K562 (cell line): Measurements from ENCODE around the gene TXNL4A. TPM values are rescaled to one million over a fixed set of nuclear protein-coding genes. Genes with fewer than 3 reads are reported as not detected.

Source experiments
- ETV6 ChIP-seq, 3 experiments: fragments of 150-350 bp in 1 of 3; sonication (generic) in 1 of 3; formaldehyde crosslinking in 1 of 3; IDR thresholded peaks; 2 replicates each; pipeline versions ENCODE4 v1.6.1 to v1.8.0; 2014 to 2022; ENCODE audit warnings: borderline replicate concordance in 2 of 3, low read depth in 2 of 3, antibody characterized with exemption in 1 of 3, low read length in 1 of 3, mild to moderate bottlenecking in 1 of 3, missing genetic modification reagents in 1 of 3
- HCFC1 ChIP-seq: IDR thresholded peaks from 2 replicates; pipeline ENCODE4 v1.6.1; 2012; ENCODE audit warnings: low read depth, low read length, improper control_type of control experiment
- KAT7 ChIP-seq: sonication (generic); formaldehyde crosslinking; IDR thresholded peaks from 2 replicates; pipeline ENCODE4 v1.8.0; 2022; ENCODE audit warnings: missing genetic modification reagents, mild to moderate bottlenecking, borderline replicate concordance
- MNT ChIP-seq, 2 experiments: fragments of 450-650 bp; conservative IDR thresholded peaks; 2 replicates each; pipeline ENCODE4 v1.6.1; 2017; ENCODE audit warnings: mild to moderate bottlenecking in 2 of 2, moderate library complexity in 2 of 2
- MYNN ChIP-seq, 2 experiments: sonication (generic); formaldehyde crosslinking in 1 of 2; IDR thresholded peaks; 2 replicates each; pipeline versions ENCODE4 v1.5.0 to v1.6.1; 2016 to 2020; ENCODE audit warnings: antibody characterized with exemption in 1 of 2, missing genetic modification reagents in 1 of 2
- NR2C1 ChIP-seq, 2 experiments: fragments of 450-650 bp; IDR thresholded peaks; 2 replicates each; pipeline ENCODE4 v1.6.1; 2017; ENCODE audit warnings: mild to moderate bottlenecking in 2 of 2, antibody characterized with exemption in 1 of 2, inconsistent platforms in 1 of 2, missing compliant biosample characterization in 1 of 2, missing genetic modification characterization in 1 of 2
- NRF1 ChIP-seq, 2 experiments: fragments of 450-650 bp; IDR thresholded peaks in 1 of 2; conservative IDR thresholded peaks in 1 of 2; 2 replicates each; pipeline ENCODE4 v1.6.1; 2014; ENCODE audit warnings: mild to moderate bottlenecking in 2 of 2
- RBM34 ChIP-seq: fragments of 200-400 bp; formaldehyde crosslinking; IDR thresholded peaks from 2 replicates; pipeline ENCODE4 v1.6.1; 2018; ENCODE audit warnings: low read length, borderline replicate concordance; ENCODE audit not compliant: insufficient read depth
- STAT6 ChIP-seq: sonication (generic); formaldehyde crosslinking; IDR thresholded peaks from 2 replicates; pipeline ENCODE4 v1.8.1; 2023; ENCODE audit warnings: mild to moderate bottlenecking, missing genetic modification reagents
- TAL1 ChIP-seq: fragments of 450-650 bp; IDR thresholded peaks from 2 replicates; pipeline ENCODE4 v1.6.1; 2016; ENCODE audit warnings: mild to moderate bottlenecking
- TBL1XR1 ChIP-seq, 2 experiments: IDR thresholded peaks; 2 replicates each; pipeline ENCODE4 v1.6.1; 2012; ENCODE audit warnings: improper control_type of control experiment in 2 of 2, low read length in 2 of 2, mild to moderate bottlenecking in 1 of 2
- TBP ChIP-seq: optimal IDR thresholded peaks from 2 replicates; pipeline ENCODE3; 2011; ENCODE audit warnings: low read depth, low read length, improper control_type of control experiment
- TCF15 ChIP-seq: fragments of 250-450 bp; sonication (Bioruptor Pico); IDR thresholded peaks from 2 replicates; pipeline ENCODE4 v1.8.0; 2022; ENCODE audit warnings: moderate library complexity, mild to moderate bottlenecking, inconsistent platforms
- U2AF2 ChIP-seq: fragments of 200-400 bp; formaldehyde crosslinking; optimal IDR thresholded peaks from 2 replicates; pipeline ENCODE3; 2017; ENCODE audit warnings: low read depth, mild to moderate bottlenecking, low read length
- YY1 ChIP-seq, 3 experiments: IDR thresholded peaks; 2 replicates each; pipeline ENCODE4 v1.6.1; 2011; ENCODE audit warnings: low read length in 2 of 3, mild to moderate bottlenecking in 2 of 3, moderate library complexity in 2 of 3, borderline replicate concordance in 1 of 3, control low read depth in 1 of 3, low read depth in 1 of 3; ENCODE audit not compliant: insufficient read depth in 3 of 3, insufficient replicate concordance in 2 of 3, control insufficient read depth in 1 of 3, insufficient read length in 1 of 3; ENCODE audit errors: extremely low read depth in 1 of 3
- ZNF280A ChIP-seq: fragments of 450-650 bp; IDR thresholded peaks from 2 replicates; pipeline ENCODE4 v1.6.1; 2018; ENCODE audit warnings: mild to moderate bottlenecking, low read depth; ENCODE audit not compliant: partially characterized antibody
- ZNF324 ChIP-seq: fragments of 250-450 bp; sonication (Bioruptor Pico); IDR thresholded peaks from 2 replicates; pipeline ENCODE4 v1.4.0; 2020; ENCODE audit warnings: mild to moderate bottlenecking
- polyA plus RNA-seq, 8 experiments: library from polyadenylated mRNA; depleted of rRNA in 4 of 8; stranded (reverse) in 5 of 8; unstranded in 3 of 8; fragments of >200 nt; fragmentation: Nextera tagmentation in 2 of 8; fragmentation: Illumina TruSeq in 1 of 8; extraction: Ambion mirVana in 2 of 8; extraction: Trizol in 1 of 8; gene quantifications; 2 replicates each; pipeline versions ENCODE4 v1.2.1 to v1.2.3, GENCODE V29; 2011 to 2014; ENCODE audit warnings: inconsistent platforms in 1 of 8, missing spikeins in 1 of 8
- total RNA-seq, 7 experiments: library from RNA; depleted of rRNA in 6 of 7; stranded (reverse); fragments of >200 nt in 6 of 7; fragmentation: Illumina TruSeq in 2 of 7; extraction: Trizol in 2 of 7; gene quantifications; 2 replicates each; pipeline versions ENCODE4 v1.2.1 to v1.2.3, GENCODE V29; 2011 to 2021; ENCODE audit warnings: low replicate concordance in 1 of 7

TXNL4A gene
- total and polyA plus RNA-seq, 9 of the 15 experiments (the other 6 are each of a cell fraction or from before 2014, with no cell fraction given): 27.0 to 132 (median 87.5) TPM

GRCh38 chr18:79934311-79935097 is 53.9 kb downstream of the TXNL4A start (continued):
- TF ChIP-seq NRF1 (conservative IDR thresholded peaks at IDR 0.05 in 1 of 2, IDR thresholded peaks at IDR 0.05 in 1 of 2) (peak in 1 of 2 experiments; percentile 31; a peak in 2 of 4 replicates), ETV6 (IDR thresholded peaks at IDR 0.05; ENCODE audit: borderline replicate concordance in 1 of 2, low read depth in 2 of 2, low read length in 1 of 2) (no peak), ETV6 (CRISPR knock-in tag; IDR thresholded peaks at IDR 0.05; ENCODE audit: borderline replicate concordance) (no peak), ZNF280A (no peak), KAT7 (CRISPR knock-in tag) (no peak), MYNN (IDR thresholded peaks at IDR 0.05) (no peak), MYNN (CRISPR knock-in tag; IDR thresholded peaks at IDR 0.05) (no peak), U2AF2 (no peak), RBM34 (no peak), TAL1 (no peak), STAT6 (CRISPR knock-in tag) (no peak), TBP (no peak), TBL1XR1 (IDR thresholded peaks at IDR 0.05; ENCODE audit: low read length in 2 of 2) (no peak), TCF15 (no peak), MNT (conservative IDR thresholded peaks at IDR 0.05) (peak in 1 of 2 experiments; percentile 35; a peak in 1 of 4 replicates), NR2C1 (IDR thresholded peaks at IDR 0.05) (peak; percentile 75), NR2C1 (tag; IDR thresholded peaks at IDR 0.05) (peak; percentile 84), YY1 (IDR thresholded peaks at IDR 0.05; ENCODE audit: borderline replicate concordance in 1 of 3, control insufficient read depth in 1 of 3, extremely low read depth in 1 of 3, insufficient read depth in 3 of 3, insufficient read length in 1 of 3, insufficient replicate concordance in 2 of 3, low read depth in 1 of 3, low read length in 2 of 3) (no peak), HCFC1 (no peak), ZNF324 (CRISPR knock-in tag) (no peak)
